PC-3 (cell line): Measurements from ENCODE around the gene UBR3. TPM values are rescaled to one million over a fixed set of nuclear protein-coding genes. Genes with fewer than 3 reads are reported as not detected.

Experiments used
- ATAC-seq: fragments of 200-7000 bp; cut with Tn5 transposase; 2 replicates; pipeline ENCODE4 v1.9.1; 2020; ENCODE audit warnings: mild to moderate bottlenecking, moderate library complexity
- BruUV-seq: library from RNA; stranded (reverse); fragments of 400-500 nt; replicated peaks from 2 replicates; lab custom pipeline; 2021; lab: Mats Ljungman, UMichigan
- CTCF ChIA-PET: fragments of 300-600 bp; sonication (Branson Sonifier 250); formaldehyde crosslinking; loops from one replicate; lab custom pipeline; 2022; ENCODE audit warnings: antibody characterized with exemption; lab: Charles Lee
- POLR2A ChIA-PET: fragments of 300-600 bp; sonication (Branson Sonifier 250); formaldehyde crosslinking; loops from one replicate; lab custom pipeline; 2022; ENCODE audit warnings: antibody characterized with exemption; ENCODE audit not compliant: unreplicated experiment; lab: Charles Lee
- DNase-seq: peaks from one replicate; pipeline ENCODE4 v3.0.0-alpha.2; 2015
- H2AFZ ChIP-seq: fragments of 300-600 bp; sonication (generic); 2 replicates; pipeline ENCODE4 v1.6.0; 2016; ENCODE audit warnings: antibody characterized with exemption, low read length
- H3F3A ChIP-seq: fragments of 300-600 bp; sonication (generic); one replicate; pipeline ENCODE4 v1.6.0; 2017; ENCODE audit warnings: antibody characterized with exemption, low read length, control low read depth, mild to moderate bottlenecking; ENCODE audit not compliant: unreplicated experiment
- H3K27ac ChIP-seq: fragments of 300-600 bp; sonication (generic); 2 replicates; pipeline ENCODE4 v1.5.1; 2016; ENCODE audit warnings: mild to moderate bottlenecking, low read length
- H3K27me3 ChIP-seq: fragments of 300-600 bp; sonication (generic); 2 replicates; pipeline ENCODE4 v1.6.1; 2016; ENCODE audit warnings: low read length, mixed read lengths
- H3K36me3 ChIP-seq: fragments of 300-600 bp; sonication (generic); 2 replicates; pipeline ENCODE4 v1.6.1; 2016; ENCODE audit warnings: low read depth, mixed run types, low read length, mixed read lengths
- H3K4me1 ChIP-seq: fragments of 300-600 bp; sonication (generic); 2 replicates; pipeline ENCODE4 v1.5.1; 2016; ENCODE audit warnings: low read length; ENCODE audit not compliant: insufficient read depth
- H3K4me2 ChIP-seq: fragments of 300-600 bp; sonication (generic); 2 replicates; pipeline ENCODE4 v1.6.0; 2016; ENCODE audit warnings: low read length
- H3K4me3 ChIP-seq: fragments of 300-600 bp; sonication (generic); 2 replicates; pipeline ENCODE4 v1.5.1; 2016; ENCODE audit warnings: mild to moderate bottlenecking, low read length, mixed read lengths
- H3K79me2 ChIP-seq: fragments of 300-600 bp; sonication (generic); 2 replicates; pipeline ENCODE4 v1.6.1; 2017; ENCODE audit warnings: low read length, mixed read lengths
- H3K9ac ChIP-seq: fragments of 300-600 bp; sonication (generic); 2 replicates; pipeline ENCODE4 v1.6.0; 2016; ENCODE audit warnings: mild to moderate bottlenecking, low read length
- H3K9me2 ChIP-seq: fragments of 300-600 bp; sonication (generic); replicated peaks from 2 replicates; pipeline ENCODE4 v1.6.1; 2016; ENCODE audit warnings: mixed run types, low read length, mixed read lengths
- H3K9me3 ChIP-seq: fragments of 300-600 bp; sonication (generic); 2 replicates; pipeline ENCODE4 v1.6.1; 2016; ENCODE audit warnings: low read length, mixed read lengths
- H4K20me1 ChIP-seq: fragments of 300-600 bp; sonication (generic); 2 replicates; pipeline ENCODE4 v1.6.1; 2016; ENCODE audit warnings: low read length, mixed read lengths
- CTCF ChIP-seq: fragments of 300-600 bp; sonication (generic); conservative IDR thresholded peaks from 2 replicates; pipeline ENCODE4 v1.5.1; 2017; ENCODE audit warnings: antibody characterized with exemption, low read depth, mild to moderate bottlenecking, low read length
- EZH2 ChIP-seq: fragments of 300-600 bp; sonication (generic); IDR thresholded peaks from one replicate; pipeline ENCODE4 v1.6.1; 2017; ENCODE audit warnings: antibody characterized with exemption, mild to moderate bottlenecking, low read length; ENCODE audit not compliant: unreplicated experiment
- EZH2phosphoT487 ChIP-seq: fragments of 300-600 bp; sonication (generic); IDR thresholded peaks from 2 replicates; pipeline ENCODE4 v1.6.1; 2018; ENCODE audit warnings: mild to moderate bottlenecking, antibody characterized with exemption, low read length, borderline replicate concordance
- intact Hi-C: fragments of 100-400 bp; cut with micrococcal nuclease; formaldehyde crosslinking; loops from 2 replicates; pipeline ENCODE4 v1.9.0; 2023
- total RNA-seq: library from RNA; depleted of rRNA; stranded (reverse); fragments of >200 nt; gene quantifications from 2 replicates; pipeline ENCODE4 v1.2.3, GENCODE V29; 2014

UBR3 gene
- total RNA-seq, 1 experiment from 2014 or later = 30.9 TPM

DNA sequence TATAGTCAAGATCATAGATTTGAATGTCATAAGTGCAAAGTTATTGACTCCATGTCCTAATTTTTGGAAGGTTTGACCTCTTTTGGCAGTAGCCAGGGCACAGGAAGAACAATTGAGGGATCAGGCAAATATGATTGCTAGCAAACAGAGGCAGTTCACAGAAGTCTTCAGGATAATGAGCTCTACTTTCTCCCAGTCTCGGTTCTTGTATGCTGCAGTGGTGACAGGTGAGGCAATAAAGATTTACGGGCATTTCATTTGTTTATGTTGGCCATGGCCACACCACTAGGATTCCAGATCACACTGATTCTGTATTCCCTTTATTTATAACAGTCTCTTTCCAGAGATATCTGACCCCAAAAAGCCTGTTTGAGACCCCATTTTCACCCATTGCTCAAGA is 137.5 kb downstream of the UBR3 start:
- no peak overlapping the region for H3K4me2 ChIP-seq
- H3K9me2 ChIP-seq = no peaks in the 10 kb centered on the region
- no peak overlapping the region for H3K4me3 ChIP-seq
- H3K36me3 ChIP-seq = peaks cover 16% of the 10 kb centered on the region; the same call in 1 of the 2 replicates
- ChIA-PET POLR2A (interaction anchor here (0.5 kb wide), 1 partner anchor 166 kb away, joined by 8 read pairs; the partner anchor contains the start of gene SSB), CTCF (interaction anchor here (0.7 kb wide), 1 partner anchor 258 kb away, joined by 3 read pairs; no protein-coding TSS in a partner anchor)
- ATAC-seq = peak; percentile 61
- H3K9me3 ChIP-seq = no peaks in the 10 kb centered on the region
- BruUV-seq = no TSS peak
- no peak overlapping the region for H2AFZ ChIP-seq
- no peak overlapping the region for H3K27ac ChIP-seq
- no peaks in the 10 kb centered on the region for H3K4me1 ChIP-seq
- H3K79me2 ChIP-seq = no peaks in the 10 kb centered on the region
- no peak overlapping the region for H3K9ac ChIP-seq
- H3K27me3 ChIP-seq = no peaks in the 10 kb centered on the region
- peak; percentile 8 for DNase-seq
- TF ChIP-seq EZH2 (no peak), CTCF (no peak), EZH2phosphoT487 (no peak)
- intact Hi-C loops = no loop called here
- no peaks in the 10 kb centered on the region for H4K20me1 ChIP-seq
- no peaks in the 10 kb centered on the region for H3F3A ChIP-seq

DNA sequence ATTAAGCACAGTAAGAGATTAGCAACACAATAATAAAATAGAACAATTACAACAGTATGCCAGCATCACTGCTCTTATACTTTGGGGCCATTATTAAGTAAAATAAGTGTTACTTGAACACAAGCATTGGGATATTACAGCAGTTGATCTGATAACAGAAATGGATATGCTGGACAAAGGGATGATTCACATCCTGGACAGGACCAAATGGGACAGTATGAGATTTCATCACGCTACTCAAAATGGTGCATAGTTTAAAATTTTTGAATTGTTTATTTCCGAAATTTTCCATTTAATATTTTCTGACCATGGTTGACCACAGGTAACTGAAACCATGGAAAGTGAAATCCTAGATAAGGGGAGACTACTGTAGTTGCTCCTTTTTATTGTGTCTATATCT is 138.2 kb downstream of the UBR3 start:
- no peak for DNase-seq
- H3K27ac ChIP-seq = no peak overlapping the region
- H3K9me2 ChIP-seq = no peaks in the 10 kb centered on the region
- H3K4me3 ChIP-seq = no peak overlapping the region
- no peak for TF ChIP-seq EZH2
- TF ChIP-seq EZH2phosphoT487 = no peak
- TF ChIP-seq CTCF = no peak
- POLR2A ChIA-PET = no interaction called here
- H3K9ac ChIP-seq = no peak overlapping the region
- no peaks in the 10 kb centered on the region for H3F3A ChIP-seq
- H3K9me3 ChIP-seq = no peaks in the 10 kb centered on the region
- no peaks in the 10 kb centered on the region for H3K27me3 ChIP-seq
- no peaks in the 10 kb centered on the region for H3K79me2 ChIP-seq
- H3K36me3 ChIP-seq = peaks cover 16% of the 10 kb centered on the region; the same call in 1 of the 2 replicates
- intact Hi-C loops = no loop called here
- no peak overlapping the region for H3K4me2 ChIP-seq
- no peaks in the 10 kb centered on the region for H4K20me1 ChIP-seq
- no TSS peak for BruUV-seq
- H2AFZ ChIP-seq = no peak overlapping the region
- no peaks in the 10 kb centered on the region for H3K4me1 ChIP-seq
- CTCF ChIA-PET = no interaction called here
- no peak for ATAC-seq

DNA sequence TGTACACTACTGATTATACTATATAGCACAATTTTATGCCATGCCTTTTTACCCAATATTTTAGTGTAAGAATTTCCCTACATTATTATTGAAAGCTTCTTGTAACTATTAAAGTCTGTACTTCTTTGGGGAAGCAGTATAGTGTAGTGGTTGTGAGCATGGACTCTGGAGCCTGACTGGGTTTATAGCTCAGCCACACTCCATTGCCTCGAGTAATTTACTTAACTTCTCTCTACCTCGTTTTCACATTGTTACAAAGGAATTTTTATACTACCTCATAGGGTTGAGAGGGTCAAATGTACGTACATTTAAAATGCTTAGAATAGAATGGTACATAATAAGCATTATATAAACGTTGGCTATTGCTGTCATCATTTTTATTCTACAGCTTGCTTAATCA is 139.2 kb downstream of the UBR3 start:
- Histone ChIP-seq H4K20me1 (no peaks in the 10 kb centered on the region), H2AFZ (no peak overlapping the region), H3K4me2 (no peak overlapping the region), H3K9ac (no peak overlapping the region), H3K27me3 (no peaks in the 10 kb centered on the region), H3K4me1 (no peaks in the 10 kb centered on the region), H3K4me3 (no peak overlapping the region), H3K9me3 (no peaks in the 10 kb centered on the region), H3K79me2 (no peaks in the 10 kb centered on the region), H3K9me2 (no peaks in the 10 kb centered on the region), H3F3A (no peaks in the 10 kb centered on the region), H3K27ac (no peak overlapping the region), H3K36me3 (peaks cover 16% of the 10 kb centered on the region; the same call in 1 of the 2 replicates)
- ATAC-seq = no peak
- TF ChIP-seq CTCF = no peak
- TF ChIP-seq EZH2phosphoT487 = no peak
- TF ChIP-seq EZH2 = no peak
- no TSS peak for BruUV-seq
- DNase-seq = no peak
- intact Hi-C loops = no loop called here
- POLR2A ChIA-PET = no interaction called here
- CTCF ChIA-PET = no interaction called here
